Epithelial cell of esophagus (primary cell): ENCODE measurements around the gene STAT1.

ENCODE experiments used
- DNase-seq: peaks from one replicate; pipeline ENCODE4 v3.0.0; 2010; ENCODE audit warnings: low read depth
- H3K4me3 ChIP-seq: 2 replicates; pipeline ENCODE4 v1.5.1; 2011; ENCODE audit warnings: mild to moderate bottlenecking, low read length, control low read depth
- TF ChIP-seq, protein P1 (sequence below): IDR thresholded peaks from 2 replicates; pipeline ENCODE4 v1.5.1; 2011; ENCODE audit warnings: low read depth, mild to moderate bottlenecking, low read length, control low read depth, inconsistent platforms; ENCODE audit not compliant: insufficient read depth; ENCODE audit errors: missing control alignments

STAT1 gene

GRCh38 chr2:191051825-191052778, 38.1 kb upstream of the STAT1 start:
- DNase-seq = peak; percentile 65
- TF ChIP-seq, protein P1, sequence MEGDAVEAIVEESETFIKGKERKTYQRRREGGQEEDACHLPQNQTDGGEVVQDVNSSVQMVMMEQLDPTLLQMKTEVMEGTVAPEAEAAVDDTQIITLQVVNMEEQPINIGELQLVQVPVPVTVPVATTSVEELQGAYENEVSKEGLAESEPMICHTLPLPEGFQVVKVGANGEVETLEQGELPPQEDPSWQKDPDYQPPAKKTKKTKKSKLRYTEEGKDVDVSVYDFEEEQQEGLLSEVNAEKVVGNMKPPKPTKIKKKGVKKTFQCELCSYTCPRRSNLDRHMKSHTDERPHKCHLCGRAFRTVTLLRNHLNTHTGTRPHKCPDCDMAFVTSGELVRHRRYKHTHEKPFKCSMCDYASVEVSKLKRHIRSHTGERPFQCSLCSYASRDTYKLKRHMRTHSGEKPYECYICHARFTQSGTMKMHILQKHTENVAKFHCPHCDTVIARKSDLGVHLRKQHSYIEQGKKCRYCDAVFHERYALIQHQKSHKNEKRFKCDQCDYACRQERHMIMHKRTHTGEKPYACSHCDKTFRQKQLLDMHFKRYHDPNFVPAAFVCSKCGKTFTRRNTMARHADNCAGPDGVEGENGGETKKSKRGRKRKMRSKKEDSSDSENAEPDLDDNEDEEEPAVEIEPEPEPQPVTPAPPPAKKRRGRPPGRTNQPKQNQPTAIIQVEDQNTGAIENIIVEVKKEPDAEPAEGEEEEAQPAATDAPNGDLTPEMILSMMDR = peak; percentile 54
- H3K4me3 ChIP-seq = no peak overlapping the region

DNA sequence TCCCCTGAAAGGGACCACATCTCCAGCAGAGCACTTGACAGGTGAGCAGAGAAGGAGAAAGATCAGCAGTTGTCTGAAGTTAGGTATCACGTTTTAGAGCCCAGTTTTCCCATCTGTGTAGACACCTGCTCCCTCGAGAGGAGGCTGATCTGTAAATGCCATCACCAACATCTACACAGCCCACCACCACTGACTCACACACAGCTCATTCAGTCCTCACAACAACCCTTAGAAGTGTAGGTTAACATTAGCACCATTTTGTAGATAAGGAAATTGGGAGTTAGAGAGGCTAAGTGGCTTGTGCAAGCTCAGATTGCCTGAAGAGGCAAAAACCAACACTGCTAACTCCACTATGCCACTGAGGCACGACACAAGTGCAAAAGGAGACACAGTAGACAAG, 37.2 kb upstream of the STAT1 start:
- DNase-seq = no peak
- TF ChIP-seq, protein P1 = no peak
- H3K4me3 ChIP-seq = no peak overlapping the region

DNA sequence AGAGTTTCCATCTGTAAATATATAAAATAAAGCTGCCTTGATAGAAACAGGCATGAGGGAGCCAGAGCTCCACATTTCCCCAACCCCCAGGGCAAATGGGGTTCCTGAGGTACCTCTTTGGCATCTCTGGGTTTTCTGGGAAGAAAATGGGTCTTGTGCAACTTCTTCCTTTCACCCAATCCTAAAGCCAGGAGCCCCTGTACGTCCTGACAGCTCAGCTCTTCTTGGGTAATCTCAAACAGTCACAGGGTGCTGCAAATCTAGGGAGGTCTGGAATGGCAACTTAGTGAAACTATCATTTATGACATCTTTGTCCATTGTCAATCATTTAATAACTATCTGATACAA, 36.6 kb upstream of the STAT1 start:
- TF ChIP-seq, protein P1 = no peak
- H3K4me3 ChIP-seq = no peak overlapping the region
- DNase-seq = peak; percentile 52

GRCh38 chr2:191049728-191050639, 36.0 kb upstream of the STAT1 start:
- DNase-seq = no peak
- TF ChIP-seq, protein P1 = no peak
- no peak overlapping the region for H3K4me3 ChIP-seq

DNA sequence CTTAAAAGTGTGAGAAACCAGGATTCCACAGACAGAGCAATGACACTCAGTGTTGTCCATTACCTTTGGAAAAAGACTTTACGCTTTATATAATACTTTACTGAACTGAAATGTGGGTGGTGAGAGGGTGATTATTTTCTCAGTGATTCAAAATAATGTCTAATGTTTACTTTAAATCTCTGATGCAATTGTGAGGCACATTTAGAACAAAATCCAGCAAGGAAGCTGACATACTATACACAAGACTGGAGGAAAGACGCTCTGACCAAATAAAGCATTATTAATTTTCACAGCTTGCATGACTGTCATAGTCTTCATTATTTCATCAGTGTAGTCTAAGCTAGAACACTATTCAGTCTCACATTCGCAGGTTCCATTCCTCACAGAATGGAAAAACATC, 34.1 kb upstream of the STAT1 start:
- no peak overlapping the region for H3K4me3 ChIP-seq
- DNase-seq = peak; percentile 68
- TF ChIP-seq, protein P1 = no peak

GRCh38 chr2:191045141-191045540, 31.2 kb upstream of the STAT1 start:
- H3K4me3 ChIP-seq = no peak overlapping the region
- DNase-seq = no peak
- TF ChIP-seq, protein P1 = no peak
